AG04449 (cell line): ENCODE measurements around the gene TBCK.
"Not testable (repeated sequence)": the region's sequence is repeated elsewhere in the genome, so short reads cannot be mapped to it uniquely, and the experiment has no call there.

Experiments
- CTCF ChIA-PET: fragments of 350-600 bp; formaldehyde crosslinking; extraction: SDS; loops from one replicate; lab custom pipeline; 2021; ENCODE audit warnings: antibody characterized with exemption; lab: Yijun Ruan, JAX
- POLR2A ChIA-PET: fragments of 400-600, 350-600 bp; formaldehyde crosslinking; extraction: SDS; loops from one replicate; lab custom pipeline; 2020; ENCODE audit warnings: antibody characterized with exemption, inconsistent platforms; lab: Yijun Ruan, JAX
- DNase-seq: peaks from one replicate; pipeline ENCODE4 v3.0.0-alpha.2; 2010; ENCODE audit warnings: low read depth, low spot score
- H3K4me3 ChIP-seq: 2 replicates; pipeline ENCODE4 v1.5.1; 2011; ENCODE audit warnings: low read depth, mild to moderate bottlenecking, control low read depth, low read length
- TF ChIP-seq, protein P1 (sequence below): IDR thresholded peaks from one replicate; pipeline ENCODE4 v1.5.1; 2011; ENCODE audit warnings: mild to moderate bottlenecking, moderate library complexity, low read length, control low read depth, inconsistent platforms; ENCODE audit not compliant: insufficient read depth; ENCODE audit errors: missing control alignments

The TBCK gene

DNA sequence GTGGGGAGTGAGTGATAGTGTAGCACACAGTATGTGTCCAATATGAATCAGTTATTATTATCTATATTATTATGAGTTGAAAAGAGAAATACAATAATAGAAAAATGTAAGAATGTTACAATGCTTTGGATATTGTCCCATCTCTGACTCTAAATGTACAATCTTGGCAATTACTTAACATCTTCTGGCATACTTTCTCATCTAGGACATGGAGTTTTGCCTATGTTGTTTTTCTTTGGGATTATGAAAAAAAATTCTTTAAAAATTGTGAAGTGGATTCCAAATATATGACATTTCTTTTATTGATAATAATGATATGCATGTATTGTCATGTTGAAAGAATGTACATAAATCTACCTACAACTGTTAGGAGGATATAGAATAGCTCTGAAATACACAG lies 84.1 kb downstream of the TBCK start:
- CTCF ChIA-PET: interaction anchor here (1.3 kb wide), 1 partner anchor 96 kb away, joined by 3 read pairs; no protein-coding TSS in a partner anchor
- TF ChIP-seq, protein P1, sequence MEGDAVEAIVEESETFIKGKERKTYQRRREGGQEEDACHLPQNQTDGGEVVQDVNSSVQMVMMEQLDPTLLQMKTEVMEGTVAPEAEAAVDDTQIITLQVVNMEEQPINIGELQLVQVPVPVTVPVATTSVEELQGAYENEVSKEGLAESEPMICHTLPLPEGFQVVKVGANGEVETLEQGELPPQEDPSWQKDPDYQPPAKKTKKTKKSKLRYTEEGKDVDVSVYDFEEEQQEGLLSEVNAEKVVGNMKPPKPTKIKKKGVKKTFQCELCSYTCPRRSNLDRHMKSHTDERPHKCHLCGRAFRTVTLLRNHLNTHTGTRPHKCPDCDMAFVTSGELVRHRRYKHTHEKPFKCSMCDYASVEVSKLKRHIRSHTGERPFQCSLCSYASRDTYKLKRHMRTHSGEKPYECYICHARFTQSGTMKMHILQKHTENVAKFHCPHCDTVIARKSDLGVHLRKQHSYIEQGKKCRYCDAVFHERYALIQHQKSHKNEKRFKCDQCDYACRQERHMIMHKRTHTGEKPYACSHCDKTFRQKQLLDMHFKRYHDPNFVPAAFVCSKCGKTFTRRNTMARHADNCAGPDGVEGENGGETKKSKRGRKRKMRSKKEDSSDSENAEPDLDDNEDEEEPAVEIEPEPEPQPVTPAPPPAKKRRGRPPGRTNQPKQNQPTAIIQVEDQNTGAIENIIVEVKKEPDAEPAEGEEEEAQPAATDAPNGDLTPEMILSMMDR: no peak
- no peak overlapping the region for H3K4me3 ChIP-seq
- no peak for DNase-seq
- POLR2A ChIA-PET: no interaction called here

DNA sequence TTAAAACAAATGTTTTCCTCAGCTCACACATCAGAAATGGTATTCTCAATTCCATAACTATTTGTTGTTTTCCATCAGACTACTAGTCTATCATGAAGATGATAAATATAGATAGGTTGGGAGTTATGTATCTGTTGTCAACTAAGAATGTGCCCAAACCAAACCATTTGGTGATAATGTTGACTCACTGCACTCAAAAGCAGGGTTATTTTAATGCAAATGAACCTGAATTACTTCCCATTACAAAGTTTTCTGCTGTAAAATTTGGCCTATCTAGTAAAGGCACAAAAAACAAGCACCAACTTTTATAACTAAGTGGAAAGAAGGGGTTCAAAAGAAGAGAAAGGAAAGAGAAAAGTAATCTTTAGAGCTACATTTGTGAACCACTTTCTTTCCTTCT lies 93.5 kb downstream of the TBCK start:
- ChIA-PET CTCF (interaction anchor here (1.0 kb wide), 1 partner anchor 16 kb away, joined by 4 read pairs; no protein-coding TSS in a partner anchor), POLR2A (no interaction called here)
- no peak for DNase-seq
- TF ChIP-seq, protein P1: no peak
- no peak overlapping the region for H3K4me3 ChIP-seq

DNA sequence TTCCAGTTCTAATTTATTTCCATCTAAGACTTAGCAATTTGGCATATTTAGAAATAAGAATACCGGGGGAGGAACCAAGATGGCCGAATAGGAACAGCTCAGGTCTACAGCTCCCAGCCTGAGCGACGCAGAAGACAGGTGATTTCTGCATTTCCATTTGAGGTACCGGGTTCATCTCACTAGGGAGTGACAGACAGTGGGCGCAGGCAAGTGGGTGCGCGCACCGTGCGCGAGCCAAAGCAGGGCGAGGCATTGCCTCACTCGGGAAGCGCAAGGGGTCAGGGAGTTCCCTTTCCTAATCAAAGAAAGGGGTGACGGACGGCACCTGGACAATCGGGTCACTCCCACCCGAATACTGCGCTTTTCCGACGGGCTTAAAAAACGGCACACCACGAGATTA lies 102.7 kb downstream of the TBCK start:
- H3K4me3 ChIP-seq, CTCF ChIA-PET, DNase-seq: not testable (repeated sequence)
- POLR2A ChIA-PET: interaction anchor here (0.7 kb wide), 1 partner anchor 192 kb away, joined by 3 read pairs; no protein-coding TSS in a partner anchor

DNA sequence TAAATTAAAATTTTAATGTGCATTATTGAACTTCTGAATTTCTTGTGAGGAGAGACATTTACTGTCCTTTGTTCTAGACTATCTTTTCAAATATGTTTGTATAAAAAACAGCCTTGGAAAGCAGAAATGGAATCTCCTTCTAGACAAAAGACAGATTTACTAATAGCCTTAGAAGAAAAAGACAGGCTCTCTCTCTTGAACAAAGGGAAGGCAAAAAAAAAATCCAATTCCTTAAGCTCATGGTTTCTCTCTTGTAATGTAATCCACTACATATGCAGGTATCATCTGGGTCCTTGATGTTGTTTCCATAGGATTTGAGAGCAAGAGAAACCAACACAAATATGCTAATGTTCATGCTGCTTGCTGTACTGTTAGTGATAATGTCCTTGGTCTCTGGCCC lies 106.0 kb downstream of the TBCK start:
- no peak for DNase-seq
- TF ChIP-seq, protein P1: no peak
- CTCF ChIA-PET: no interaction called here
- POLR2A ChIA-PET: no interaction called here
- H3K4me3 ChIP-seq: no peak overlapping the region

DNA sequence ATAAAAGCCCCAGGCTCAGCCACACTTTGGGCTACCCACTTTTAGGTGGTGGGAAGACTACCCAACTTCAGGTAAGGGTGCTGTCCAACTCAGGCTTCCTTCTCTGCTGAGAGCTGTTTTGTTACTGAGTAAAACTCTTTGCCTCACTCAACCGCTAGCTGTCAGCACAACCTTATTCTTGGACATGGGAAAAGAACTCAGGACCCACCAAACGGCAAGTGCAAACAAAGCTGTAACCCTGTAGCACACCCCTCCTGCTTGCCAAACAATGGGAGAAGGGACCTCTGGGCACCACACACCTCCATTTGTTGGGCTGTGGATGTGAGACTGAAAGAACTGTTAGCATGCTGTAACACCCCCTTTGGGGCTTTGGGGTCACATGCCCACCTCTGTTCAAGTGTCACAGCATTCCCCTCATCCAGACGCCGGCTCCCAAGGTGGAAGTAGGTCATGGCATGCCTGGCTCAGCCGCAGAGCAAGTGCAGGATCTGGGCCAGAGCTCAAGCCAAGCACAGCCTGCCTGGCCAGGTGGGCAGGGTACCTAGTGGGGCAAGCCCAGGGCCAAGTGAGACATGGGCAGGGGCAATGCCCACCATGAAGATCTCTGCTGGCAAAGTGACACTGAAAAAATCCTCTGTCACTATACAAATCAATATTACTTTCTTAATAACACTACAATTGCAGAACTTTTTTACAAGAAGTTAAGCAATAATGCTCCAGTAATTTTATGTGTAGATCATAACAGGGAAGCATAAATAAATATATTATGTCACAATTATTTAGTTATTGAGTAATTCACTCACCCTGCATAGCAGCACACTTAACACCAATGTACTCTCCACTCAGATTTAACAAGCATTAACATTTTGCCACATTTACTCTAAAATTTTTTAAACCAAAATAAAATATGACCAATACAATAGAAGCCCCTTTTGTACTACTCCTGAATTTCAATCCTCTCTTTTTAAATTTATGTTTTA lies 107.2 kb downstream of the TBCK start:
- H3K4me3 ChIP-seq: no peak overlapping the region
- no peak for DNase-seq
- TF ChIP-seq, protein P1: no peak
- ChIA-PET CTCF (no interaction called here), POLR2A (no interaction called here)

DNA sequence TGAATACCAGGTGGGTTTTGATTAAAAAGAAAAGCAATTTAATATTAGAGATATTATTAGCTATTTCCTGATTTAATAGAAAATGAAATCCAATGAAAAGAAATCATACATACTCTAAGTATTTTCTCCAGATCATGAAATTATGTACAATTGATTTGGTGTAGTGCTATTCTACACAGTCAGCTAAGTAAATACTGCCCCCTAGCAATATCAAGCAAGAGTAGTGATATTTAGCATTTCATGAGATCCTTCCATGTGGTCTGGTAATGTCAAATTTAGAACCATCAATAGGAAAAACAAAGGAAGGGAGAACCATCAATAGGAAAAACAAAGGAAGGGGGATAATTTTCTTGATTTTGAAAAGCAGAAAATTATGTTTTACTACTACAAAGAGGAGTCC lies 114.6 kb downstream of the TBCK start:
- ChIA-PET CTCF (interaction anchor here (0.8 to 1.4 kb wide), 6 partner anchors 18 to 681 kb away, joined by 3 to 5 read pairs (median 4); partner anchors contain the start of genes GSTCD and INTS12), POLR2A (no interaction called here)
- DNase-seq: no peak
- H3K4me3 ChIP-seq: no peak overlapping the region
- TF ChIP-seq, protein P1: peak; percentile 45
